Stimulated activated CD4-positive, alpha-beta T cell treated with anti-CD3 and anti-CD28 coated beads, Interleukin-15, amount 100 ng/mL, for 1 hour (primary cell): ENCODE measurements around the gene ANKRD53.

ENCODE experiments used
- DNase-seq, 2 donors: peaks; one replicate each; pipeline ENCODE4 v3.0.0-alpha.2; 2020; ENCODE audit warnings: low read depth in 1 of 2, low spot score in 1 of 2

Gene ANKRD53

GRCh38 chr2:70964596-70965386 is 13.6 kb upstream of the ANKRD53 start:
- peak; percentile 65 to 76 for DNase-seq

GRCh38 chr2:70965506-70965905 is 12.9 kb upstream of the ANKRD53 start:
- DNase-seq = no peak

GRCh38 chr2:70966681-70967080 is 11.7 kb upstream of the ANKRD53 start:
- no peak for DNase-seq

GRCh38 chr2:70967189-70967588 is 11.2 kb upstream of the ANKRD53 start:
- no peak for DNase-seq

GRCh38 chr2:70974592-70974991 is 3.8 kb upstream of the ANKRD53 start:
- DNase-seq = no peak

- DNase-seq = no peak
Measured at GRCh38 chr2:70975237-70975636, 3.2 kb upstream of the ANKRD53 start.

GRCh38 chr2:70977605-70978205 is 725 bp upstream of the ANKRD53 start:
- DNase-seq = no peak

GRCh38 chr2:70979180-70979488 is 704 bp downstream of the ANKRD53 start:
- DNase-seq = no peak

GRCh38 chr2:70979626-70980025 is 1.2 kb downstream of the ANKRD53 start:
- DNase-seq = no peak

GRCh38 chr2:70981421-70981820 is 3.0 kb downstream of the ANKRD53 start:
- no peak for DNase-seq

- DNase-seq = no peak
Measured at GRCh38 chr2:70981866-70982810, 3.7 kb downstream of the ANKRD53 start.

GRCh38 chr2:70982971-70983370 is 4.5 kb downstream of the ANKRD53 start:
- no peak for DNase-seq

GRCh38 chr2:70983506-70984227 is 5.2 kb downstream of the ANKRD53 start:
- no peak for DNase-seq

- no peak for DNase-seq
Measured at GRCh38 chr2:70984228-70984575, 5.8 kb downstream of the ANKRD53 start.

- peak; percentile 68 to 77 for DNase-seq
Measured at GRCh38 chr2:70984576-70985282, 6.3 kb downstream of the ANKRD53 start.

- DNase-seq = no peak
Measured at GRCh38 chr2:70985283-70985688, 6.9 kb downstream of the ANKRD53 start.

- DNase-seq = no peak
Measured at GRCh38 chr2:70985956-70986355, 7.5 kb downstream of the ANKRD53 start.

GRCh38 chr2:70986499-70987189 is 8.2 kb downstream of the ANKRD53 start:
- DNase-seq = no peak

- DNase-seq = no peak
Measured at GRCh38 chr2:70987386-70987785, 9.0 kb downstream of the ANKRD53 start.

GRCh38 chr2:70988151-70988550 is 9.7 kb downstream of the ANKRD53 start:
- DNase-seq = no peak
